ENCODE measurements around the gene IGFBPL1. TPM values are rescaled to one million over a fixed set of nuclear protein-coding genes. Genes with fewer than 3 reads are reported as not detected.
A peak's percentile ranks its signal among the peaks of the same experiment; 100 is the strongest.

Gene IGFBPL1
- total and polyA plus RNA-seq, 2 of the 13 experiments (the other 11 are each of a cell fraction or from before 2014, with no cell fraction given) = 0.24 TPM; not detected in 1

GRCh38 chr9:38392235-38393127 is 31.8 kb downstream of the IGFBPL1 start, which contains the start of gene ALDH1B1:
TSS of gene ALDH1B1 (plus strand) at chr9:38392702. CDS start at chr9:38395749, 3,047 bp downstream.
- Histone ChIP-seq H3K4me3 (replicated peaks in 1 of 3; ENCODE audit: insufficient read depth in 1 of 3, low read depth in 2 of 3, low read length in 3 of 3) (peak within 1 kb of the TSS; percentile 65 to 88 (median 77)), H3K79me2 (ENCODE audit: insufficient read depth, low read length) (peaks cover 41% of the 10 kb centered on the region), H3K9ac (ENCODE audit: insufficient read depth, low read depth, low read length) (peak within 1 kb of the TSS; percentile 89), H3K4me2 (ENCODE audit: low read depth, low read length) (peak within 1 kb of the TSS; percentile 93), H3K4me1 (ENCODE audit: insufficient read depth, low read length) (peaks cover 69% of the 10 kb centered on the region), H3K36me3 (replicated peaks in 1 of 2; ENCODE audit: control insufficient read depth in 1 of 2, insufficient read depth in 2 of 2, low read length in 2 of 2) (peaks cover 19 to 31% of the 10 kb centered on the region in 2 experiments), H2AFZ (ENCODE audit: low read length) (no peak within 1 kb of the TSS), H3K9me3 (ENCODE audit: low read length) (no peaks in the 10 kb centered on the region), H3K27me3 (ENCODE audit: control insufficient read depth in 1 of 2, insufficient read depth in 2 of 2, low read length in 2 of 2) (no peaks in the 10 kb centered on the region; a peak in 1 of 5 replicates), H3K27ac (ENCODE audit: extremely low read length, insufficient read depth, low read length) (peak within 1 kb of the TSS; percentile 79), H4K20me1 (ENCODE audit: insufficient read depth, low read length) (no peaks in the 10 kb centered on the region)
- peak; percentile 77 for DNase-seq (ENCODE audit: low spot score)
- POLR2A ChIA-PET = interaction anchor here (0.9 to 3.1 kb wide), 6 partner anchors 10 to 484 kb away, joined by 4 to 16 read pairs (median 6); no protein-coding TSS in a partner anchor
- 7% methylated on average over 7 of the region's 58 CpGs for WGBS (ENCODE audit: low lambda C conversion rate)
- intact Hi-C loops (cut with micrococcal nuclease; ENCODE audit: unreplicated experiment) (loop anchor here (2.0 kb wide), 1 partner anchor 18 kb away; no protein-coding TSS in a partner anchor), in situ Hi-C loops (cut with HindIII; ENCODE audit: extremely low pct_ligation_motif_present, low pct_unique_long_range_greater_than_20kb) (no loop called here)
- CTCF ChIA-PET (ENCODE audit: low intra/inter-chr PET ratio, low total read pairs) = interaction anchor here (2.3 kb wide), 1 partner anchor 21 kb away, joined by 7 read pairs; no protein-coding TSS in a partner anchor
- ATAC-seq = peak; percentile 98
- peak; percentile 63 for FAIRE-seq
- no TSS peak for BruUV-seq (replicated peaks)
- no peak for TF ChIP-seq ZFP36L2 (CRISPR knock-in tag; IDR thresholded peaks at IDR 0.05)
- peak; percentile 79 for TF ChIP-seq KMT2A (CRISPR knock-in tag; IDR thresholded peaks at IDR 0.05)
- no peak for TF ChIP-seq IRX3 (CRISPR knock-in tag; IDR thresholded peaks at IDR 0.05; ENCODE audit: borderline replicate concordance, low read depth)
- TF ChIP-seq FOXM1 (CRISPR knock-in tag; IDR thresholded peaks at IDR 0.05) = no peak
- TF ChIP-seq CREB1 (IDR thresholded peaks at IDR 0.05) = 0 out of 2 replicates have a peak, but pooled peaks have one; percentile 3
- no peak for TF ChIP-seq CREB1 (CRISPR knock-in tag; IDR thresholded peaks at IDR 0.05)
- peak; percentile 59; the same call in 1 of the 2 replicates for TF ChIP-seq ZNF138 (CRISPR knock-in tag; IDR thresholded peaks at IDR 0.05; ENCODE audit: low read depth)
- no peak for TF ChIP-seq NFE2L1 (CRISPR knock-in tag; IDR thresholded peaks at IDR 0.05; ENCODE audit: borderline replicate concordance)
- TF ChIP-seq ZBTB46 (CRISPR knock-in tag; IDR thresholded peaks at IDR 0.05; ENCODE audit: borderline replicate concordance) = no peak
- peak; percentile 25 for TF ChIP-seq SKI (IDR thresholded peaks at IDR 0.05; ENCODE audit: partially characterized antibody)
- TF ChIP-seq ZNF501 (CRISPR knock-in tag; IDR thresholded peaks at IDR 0.05) = peak; percentile 80
- TF ChIP-seq SP5 (CRISPR knock-in tag; IDR thresholded peaks at IDR 0.05; ENCODE audit: borderline replicate concordance, low read depth) = peak; percentile 67
- TF ChIP-seq ELF1 (CRISPR knock-in tag; IDR thresholded peaks at IDR 0.05) = 0 out of 2 replicates have a peak, but pooled peaks have one; percentile 10
- no peak for TF ChIP-seq TGIF2 (CRISPR knock-in tag; IDR thresholded peaks at IDR 0.05)
- no peak for TF ChIP-seq PCBP2 (optimal IDR thresholded peaks at IDR 0.05; ENCODE audit: low read depth, low read length, poor library complexity, severe bottlenecking)
- TF ChIP-seq ATM (IDR thresholded peaks at IDR 0.05; ENCODE audit: borderline replicate concordance) = no peak
- no peak for TF ChIP-seq ZNF180 (CRISPR knock-in tag; IDR thresholded peaks at IDR 0.05; ENCODE audit: borderline replicate concordance, low read depth)
- no peak for TF ChIP-seq ARID2 (CRISPR knock-in tag; IDR thresholded peaks at IDR 0.05; ENCODE audit: borderline replicate concordance)
- no peak for TF ChIP-seq TRIM22 (IDR thresholded peaks at IDR 0.05)
- TF ChIP-seq REL (CRISPR knock-in tag; conservative IDR thresholded peaks at IDR 0.05) = no peak
- TF ChIP-seq ZNF143 (CRISPR knock-in tag; IDR thresholded peaks at IDR 0.05) = no peak
- no peak for TF ChIP-seq HMGA1 (CRISPR knock-in tag; conservative IDR thresholded peaks at IDR 0.05)
- TF ChIP-seq SALL1 (CRISPR knock-in tag; IDR thresholded peaks at IDR 0.05) = peak; percentile 77

All from HepG2 (cell line).